Testis (tissue), 3 donors: ENCODE results near the gene FKBP2. TPM values are rescaled to one million over a fixed set of nuclear protein-coding genes. Genes with fewer than 3 reads are reported as not detected.
A peak's percentile ranks its signal among the peaks of the same experiment; 100 is the strongest.

Source experiments
- DNase-seq: peaks from one replicate; pipeline ENCODE4 v3.0.0-alpha.2; 2019
- H3K27ac ChIP-seq, 2 donors: fragments of 200-600 bp; sonication (generic); one replicate each; pipeline ENCODE4 v1.5.1; 2019
- H3K27me3 ChIP-seq: fragments of 200-600 bp; sonication (generic); one replicate; pipeline ENCODE4 v1.5.1; 2019
- H3K36me3 ChIP-seq: fragments of 200-600 bp; sonication (generic); one replicate; pipeline ENCODE4 v1.5.1; 2017; ENCODE audit warnings: low read depth; ENCODE audit errors: missing control alignments
- H3K4me1 ChIP-seq: fragments of 200-600 bp; sonication (generic); one replicate; pipeline ENCODE4 v1.5.1; 2019
- H3K4me3 ChIP-seq, 2 donors: fragments of 200-600 bp; sonication (generic); one replicate each; pipeline ENCODE4 v1.5.1; 2017 to 2019
- H3K9me3 ChIP-seq: fragments of 200-600 bp; sonication (generic); one replicate; pipeline ENCODE4 v1.5.1; 2017
- POLR2A ChIP-seq: fragments of 450-650 bp; IDR thresholded peaks from one replicate; pipeline ENCODE4 v1.6.1; 2017; ENCODE audit warnings: antibody characterized with exemption, mild to moderate bottlenecking, moderate library complexity
- WGBS, 2 donors: methylation state at CpG; one replicate each; pipeline ENCODE4 v1.1.5; 2018; 5-methylcytosine and 5-hydroxymethylcytosine counted together
- intact Hi-C: fragments of 100-400 bp; cut with DNase I; formaldehyde crosslinking; loops from one replicate; pipeline ENCODE4 v1.15.1; 2023; ENCODE audit warnings: low total_unique reads
- polyA plus RNA-seq: library from polyadenylated mRNA; stranded (reverse); fragments of 350-450 nt; fragmentation: Illumina TruSeq; extraction: RNeasy Lipid Tissue Mini Kit (QIAGEN cat#74804); gene quantifications from one replicate; pipeline ENCODE4 v1.2.3, GENCODE V29; 2014; ENCODE audit warnings: low read depth, low replicate concordance; ENCODE audit not compliant: insufficient read depth
- total RNA-seq, 2 donors: library from RNA; depleted of rRNA; stranded (reverse); fragments of >200 nt; gene quantifications; one replicate each; pipeline ENCODE4 v1.2.3, GENCODE V29; 2016
- TF ChIP-seq, protein P1 (sequence below), 3 experiments: fragments of 450-650 bp in 2 of 3; fragments of 200-600 bp in 1 of 3; sonication (generic) in 1 of 3; IDR thresholded peaks; one replicate each; pipeline ENCODE4 v1.5.1; 2016 to 2019; ENCODE audit warnings: antibody characterized with exemption in 3 of 3, mild to moderate bottlenecking in 2 of 3, moderate library complexity in 1 of 3

The FKBP2 gene
- total and polyA plus RNA-seq, 3 donors from 2014 or later: 151 to 159 (median 159) TPM

DNA sequence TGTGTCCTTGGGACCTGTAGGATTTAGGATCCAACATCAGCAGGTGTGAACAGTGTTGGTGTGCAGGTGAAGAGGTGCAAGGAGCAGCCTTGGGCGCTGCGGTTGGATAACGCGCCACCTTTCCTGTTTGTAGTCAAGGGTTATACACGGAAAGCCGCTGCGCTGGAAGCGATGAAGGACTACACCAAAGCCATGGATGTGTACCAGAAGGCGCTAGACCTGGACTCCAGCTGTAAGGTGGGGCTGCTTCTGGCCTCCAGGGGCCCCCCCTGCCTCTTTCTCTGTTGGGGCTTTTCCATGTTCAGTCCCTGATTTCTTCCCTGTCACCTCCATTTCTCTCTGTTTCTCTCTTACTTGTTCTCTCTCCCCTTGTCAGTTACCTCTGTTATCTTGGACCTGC is 37.9 kb upstream of the FKBP2 start:
- Histone ChIP-seq H3K27ac (no peak overlapping the region), H3K27me3 (no peaks in the 10 kb centered on the region), H3K4me1 (peaks cover 4% of the 10 kb centered on the region), H3K4me3 (no peak overlapping the region), H3K9me3 (no peaks in the 10 kb centered on the region), H3K36me3 (no peaks in the 10 kb centered on the region)
- no peak for TF ChIP-seq POLR2A
- TF ChIP-seq, protein P1, sequence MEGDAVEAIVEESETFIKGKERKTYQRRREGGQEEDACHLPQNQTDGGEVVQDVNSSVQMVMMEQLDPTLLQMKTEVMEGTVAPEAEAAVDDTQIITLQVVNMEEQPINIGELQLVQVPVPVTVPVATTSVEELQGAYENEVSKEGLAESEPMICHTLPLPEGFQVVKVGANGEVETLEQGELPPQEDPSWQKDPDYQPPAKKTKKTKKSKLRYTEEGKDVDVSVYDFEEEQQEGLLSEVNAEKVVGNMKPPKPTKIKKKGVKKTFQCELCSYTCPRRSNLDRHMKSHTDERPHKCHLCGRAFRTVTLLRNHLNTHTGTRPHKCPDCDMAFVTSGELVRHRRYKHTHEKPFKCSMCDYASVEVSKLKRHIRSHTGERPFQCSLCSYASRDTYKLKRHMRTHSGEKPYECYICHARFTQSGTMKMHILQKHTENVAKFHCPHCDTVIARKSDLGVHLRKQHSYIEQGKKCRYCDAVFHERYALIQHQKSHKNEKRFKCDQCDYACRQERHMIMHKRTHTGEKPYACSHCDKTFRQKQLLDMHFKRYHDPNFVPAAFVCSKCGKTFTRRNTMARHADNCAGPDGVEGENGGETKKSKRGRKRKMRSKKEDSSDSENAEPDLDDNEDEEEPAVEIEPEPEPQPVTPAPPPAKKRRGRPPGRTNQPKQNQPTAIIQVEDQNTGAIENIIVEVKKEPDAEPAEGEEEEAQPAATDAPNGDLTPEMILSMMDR (IDR thresholded peaks at IDR 0.05): no peak
- no peak for DNase-seq
- 93% methylated on average over 9 of the region's 9 CpGs for WGBS, 2 donors
- intact Hi-C loops: loop anchor here (10.0 kb wide), 1 partner anchor 92 kb away; the partner anchor contains the start of gene KCNK4

DNA sequence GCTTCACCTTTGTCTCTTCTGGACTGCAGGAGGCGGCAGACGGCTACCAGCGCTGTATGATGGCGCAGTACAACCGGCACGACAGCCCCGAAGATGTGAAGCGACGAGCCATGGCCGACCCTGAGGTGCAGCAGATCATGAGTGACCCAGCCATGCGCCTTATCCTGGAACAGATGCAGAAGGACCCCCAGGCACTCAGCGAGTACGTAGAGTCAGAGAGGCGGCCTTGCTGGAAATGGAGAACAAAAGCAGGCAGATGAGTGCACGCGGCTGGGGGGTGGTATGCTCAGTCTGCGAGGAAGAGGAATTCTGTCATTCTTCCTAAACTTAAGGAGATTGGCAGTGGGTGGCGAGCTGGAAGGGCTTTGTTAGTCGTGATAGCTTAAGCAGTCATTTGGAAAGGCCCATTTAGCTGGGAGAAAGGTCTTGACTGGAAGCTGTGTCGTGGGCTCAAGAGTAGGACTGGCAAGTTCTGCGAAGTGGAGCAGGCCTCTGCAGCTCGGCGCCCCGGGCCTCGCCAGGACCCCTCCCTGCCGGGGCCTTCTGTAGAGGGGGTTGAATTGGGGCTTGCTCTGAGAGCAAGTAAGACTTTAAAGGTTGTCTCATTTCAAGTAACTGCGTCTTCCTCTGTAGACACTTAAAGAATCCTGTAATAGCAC is 37.3 kb upstream of the FKBP2 start:
- Histone ChIP-seq H3K27me3 (no peaks in the 10 kb centered on the region), H3K36me3 (no peaks in the 10 kb centered on the region), H3K4me3 (no peak overlapping the region), H3K9me3 (no peaks in the 10 kb centered on the region), H3K4me1 (peaks cover 9% of the 10 kb centered on the region), H3K27ac (no peak overlapping the region)
- no peak for TF ChIP-seq POLR2A
- TF ChIP-seq, protein P1 (IDR thresholded peaks at IDR 0.05): no peak
- DNase-seq: no peak
- intact Hi-C loops: loop anchor here (10.0 kb wide), 1 partner anchor 91 kb away; the partner anchor contains the start of gene KCNK4
- WGBS, 2 donors: 88% methylated on average over 27 of the region's 27 CpGs

DNA sequence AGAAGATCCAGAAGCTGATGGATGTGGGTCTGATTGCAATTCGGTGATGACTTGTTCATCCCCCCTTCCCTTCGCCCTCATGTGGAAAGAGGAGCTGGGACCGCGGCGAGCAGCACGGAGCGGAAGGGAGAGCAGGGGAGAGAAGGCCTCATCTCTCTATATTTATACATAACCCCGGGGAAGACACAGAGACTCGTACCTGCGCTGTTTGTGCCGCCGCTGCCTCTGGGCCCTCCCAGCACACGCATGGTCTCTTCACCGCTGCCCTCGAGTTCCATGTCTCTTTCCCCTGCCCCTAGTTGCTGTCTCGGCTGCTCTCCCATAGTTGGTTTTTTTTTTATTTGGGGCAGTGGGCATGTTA is 36.8 kb upstream of the FKBP2 start:
- no peak for DNase-seq
- no peak for TF ChIP-seq POLR2A
- TF ChIP-seq, protein P1 (IDR thresholded peaks at IDR 0.05): no peak
- H3K4me1 ChIP-seq: peaks cover 9% of the 10 kb centered on the region
- intact Hi-C loops: loop anchor here (10.0 kb wide), 1 partner anchor 91 kb away; the partner anchor contains the start of gene KCNK4
- H3K9me3 ChIP-seq: no peaks in the 10 kb centered on the region
- no peaks in the 10 kb centered on the region for H3K27me3 ChIP-seq
- H3K4me3 ChIP-seq: no peak overlapping the region
- H3K27ac ChIP-seq: peak overlapping the region in 1 of 2 donors; percentile 3
- WGBS, 2 donors: 66 to 74% methylated on average over 16 of the region's 16 CpGs
- no peaks in the 10 kb centered on the region for H3K36me3 ChIP-seq

DNA sequence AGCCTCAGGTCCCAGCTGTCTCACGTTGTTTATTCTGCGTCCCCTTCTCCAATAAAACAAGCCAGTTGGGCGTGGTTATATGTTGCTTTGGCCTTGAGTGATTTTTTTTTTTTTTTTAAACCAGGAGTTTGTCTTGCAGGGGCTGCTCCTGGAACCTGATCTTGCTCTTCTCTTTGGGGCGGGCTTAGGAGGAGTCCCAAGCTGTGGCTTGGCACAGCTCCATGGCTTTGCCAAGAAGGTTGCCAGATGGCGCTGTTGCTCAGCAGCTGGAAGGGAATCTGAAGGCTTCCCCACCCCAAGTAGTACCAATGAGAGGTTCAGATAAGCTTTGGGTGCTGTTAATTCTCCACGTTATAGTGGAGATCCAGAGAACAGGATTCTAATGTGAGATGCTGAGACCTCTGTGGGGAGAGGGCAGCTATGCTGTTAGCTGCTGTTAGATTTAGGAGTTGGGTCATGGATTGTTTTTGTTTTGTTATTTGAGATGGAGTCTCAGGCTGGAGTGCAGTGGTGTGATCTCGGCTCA is 36.4 kb upstream of the FKBP2 start:
- intact Hi-C loops: loop anchor here (10.0 kb wide), 1 partner anchor 90 kb away; the partner anchor contains the start of gene KCNK4
- Histone ChIP-seq H3K27ac (peak overlapping the region in 1 of 2 donors; percentile 3), H3K36me3 (no peaks in the 10 kb centered on the region), H3K9me3 (no peaks in the 10 kb centered on the region), H3K4me3 (no peak overlapping the region), H3K27me3 (no peaks in the 10 kb centered on the region), H3K4me1 (peaks cover 9% of the 10 kb centered on the region)
- peak; percentile 94 for DNase-seq
- no peak for TF ChIP-seq POLR2A
- TF ChIP-seq, protein P1 (IDR thresholded peaks at IDR 0.05): peak; percentile 47 to 64 (median 61)
- 33 to 39% methylated on average over 6 to 7 of the region's 7 CpGs for WGBS, 2 donors
